Activated CD8-positive, alpha-beta memory T cell treated with anti-CD3 and anti-CD28 coated beads, Interleukin-2, amount 10 ng/mL, durations not matched to agents 7 days and 5 days (primary cell): ENCODE data around the gene OTUD3. TPM values are rescaled to one million over a fixed set of nuclear protein-coding genes. Genes with fewer than 3 reads are reported as not detected.
"Not testable (repeated sequence)": the region's sequence is repeated elsewhere in the genome, so short reads cannot be mapped to it uniquely, and the experiment has no call there.

Experiments used
- ATAC-seq: fragments of 150-1000 bp; cut with Tn5 transposase; one replicate; pipeline ENCODE4 v1.10.0; 2021; ENCODE audit warnings: moderate library complexity
- CTCF ChIA-PET: fragments of 350-600 bp; sonication (Branson Sonifier 250); formaldehyde crosslinking; loops from one replicate; lab custom pipeline; 2021; ENCODE audit warnings: antibody characterized with exemption; lab: Charles Lee
- DNase-seq: peaks from one replicate; pipeline ENCODE4 v3.0.0-alpha.2; 2020
- H3K27ac Mint-ChIP-seq: one replicate; pipeline ENCODE4 v1.8.0; 2021; ENCODE audit warnings: mild to moderate bottlenecking, mixed read lengths
- H3K27me3 Mint-ChIP-seq: one replicate; pipeline ENCODE4 v1.8.0; 2021; ENCODE audit warnings: mixed read lengths
- H3K36me3 Mint-ChIP-seq: one replicate; pipeline ENCODE4 v1.8.0; 2021; ENCODE audit warnings: mild to moderate bottlenecking, mixed read lengths
- H3K4me1 Mint-ChIP-seq: one replicate; pipeline ENCODE4 v1.8.0; 2021; ENCODE audit warnings: mixed read lengths
- H3K4me3 Mint-ChIP-seq: one replicate; pipeline ENCODE4 v1.8.0; 2021; ENCODE audit warnings: mild to moderate bottlenecking, moderate library complexity, mixed read lengths
- H3K9me3 Mint-ChIP-seq: one replicate; pipeline ENCODE4 v1.8.0; 2022; ENCODE audit warnings: low read depth, mixed read lengths
- total RNA-seq, 2 experiments: library from RNA; stranded (reverse); gene quantifications; one replicate each; pipeline ENCODE4 v1.2.3, GENCODE V29; 2021

Gene OTUD3
- total RNA-seq, 2 experiments from 2014 or later: 7.3 to 8.1 TPM

DNA sequence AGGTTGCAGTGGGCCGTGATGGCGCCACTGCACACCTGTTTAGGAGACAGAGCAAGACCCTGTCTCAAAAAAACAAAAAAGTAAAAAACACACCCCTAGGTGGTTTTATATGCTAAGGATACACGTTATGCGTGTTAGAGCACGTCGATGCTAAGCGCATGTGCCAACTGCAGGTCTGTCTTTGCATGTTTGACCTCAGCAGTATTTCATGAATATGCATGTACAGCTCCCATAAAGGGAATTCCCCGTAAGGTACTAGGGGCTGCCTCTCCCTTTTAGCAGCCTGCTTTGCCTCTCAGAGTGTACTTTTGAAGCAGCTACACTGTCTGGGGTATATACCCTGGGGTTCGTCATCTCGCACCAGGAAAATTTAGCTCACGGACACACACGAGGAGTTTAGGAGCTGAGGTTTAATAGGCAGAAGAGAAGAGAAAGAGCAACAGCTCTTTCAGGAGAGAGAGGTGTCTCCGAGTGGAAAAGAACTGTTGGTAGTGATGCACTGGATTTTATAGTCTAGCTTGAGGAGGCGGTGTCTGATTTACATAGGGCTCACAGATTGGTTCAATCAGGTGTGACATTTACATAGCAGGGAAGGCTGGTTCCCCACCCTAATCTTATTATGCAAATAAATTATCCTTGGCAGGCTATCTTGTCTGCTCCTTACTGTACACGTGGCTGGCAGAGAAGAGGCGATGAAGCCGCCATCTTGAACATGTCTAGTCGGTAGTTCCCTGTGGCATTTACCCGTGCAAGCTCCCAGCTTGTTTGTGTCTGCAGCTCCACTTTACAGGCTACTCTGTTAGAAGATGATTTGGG is 4.2 kb upstream of the OTUD3 start:
- H3K27ac Mint-ChIP-seq: no peak overlapping the region
- CTCF ChIA-PET: no interaction called here
- peaks cover 27% of the 10 kb centered on the region for H3K27me3 Mint-ChIP-seq

GRCh38 chr1:19878637-19878985 is 3.6 kb upstream of the OTUD3 start:
- no peak overlapping the region for H3K4me3 Mint-ChIP-seq
- CTCF ChIA-PET: no interaction called here

More for the DNA sequence above, 4.2 kb upstream of the OTUD3 start:
- Mint-ChIP-seq H3K36me3 (no peaks in the 10 kb centered on the region), H3K4me1 (peaks cover 7% of the 10 kb centered on the region), H3K9me3 (no peaks in the 10 kb centered on the region), H3K4me3 (no peak overlapping the region)
- ATAC-seq (no peak), DNase-seq (no peak)

GRCh38 chr1:19879227-19879626 is 3.0 kb upstream of the OTUD3 start:
- ATAC-seq (no peak), DNase-seq (no peak)
- peaks cover 25% of the 10 kb centered on the region for H3K27me3 Mint-ChIP-seq
- H3K4me3 Mint-ChIP-seq: no peak overlapping the region
- H3K36me3 Mint-ChIP-seq: peaks cover 2% of the 10 kb centered on the region
- H3K4me1 Mint-ChIP-seq: peaks cover 19% of the 10 kb centered on the region
- H3K9me3 Mint-ChIP-seq: no peaks in the 10 kb centered on the region
- CTCF ChIA-PET: no interaction called here
- no peak overlapping the region for H3K27ac Mint-ChIP-seq

More at GRCh38 chr1:19878637-19878985, 3.6 kb upstream of the OTUD3 start:
- Mint-ChIP-seq H3K27ac (no peak overlapping the region), H3K27me3 (peaks cover 25% of the 10 kb centered on the region), H3K9me3 (no peaks in the 10 kb centered on the region), H3K4me1 (peaks cover 13% of the 10 kb centered on the region), H3K36me3 (no peaks in the 10 kb centered on the region)
- DNase-seq (no peak), ATAC-seq (no peak)

DNA sequence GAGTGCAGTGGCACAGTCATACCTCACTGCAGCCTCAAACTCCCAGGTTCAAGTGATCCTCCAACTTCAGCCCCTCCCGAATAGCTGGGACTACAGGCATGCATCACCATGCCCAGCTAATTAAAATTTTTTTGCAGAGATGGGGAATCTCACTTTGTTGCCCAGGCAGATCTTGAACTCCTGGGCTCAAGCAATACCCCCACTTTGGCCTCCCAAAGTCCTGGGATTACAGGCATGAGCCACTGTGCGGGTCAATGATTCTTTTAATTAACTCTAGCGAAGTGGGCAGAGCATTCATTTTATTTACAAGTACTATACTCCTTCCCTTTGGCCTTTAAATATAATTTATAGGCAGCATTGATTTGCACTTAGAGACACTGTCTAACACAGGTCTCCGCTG is 2.5 kb upstream of the OTUD3 start:
- H3K27ac Mint-ChIP-seq: no peak overlapping the region
- CTCF ChIA-PET: no interaction called here
- peaks cover 2% of the 10 kb centered on the region for H3K36me3 Mint-ChIP-seq

GRCh38 chr1:19880841-19881240 is 1.4 kb upstream of the OTUD3 start:
- not testable (repeated sequence) for ATAC-seq, H3K27ac Mint-ChIP-seq, H3K36me3 Mint-ChIP-seq, H3K9me3 Mint-ChIP-seq, DNase-seq, H3K4me3 Mint-ChIP-seq
- CTCF ChIA-PET: interaction anchor here (1.1 to 2.0 kb wide), 3 partner anchors 19 to 165 kb away, joined by 3 to 6 read pairs (median 6); no protein-coding TSS in a partner anchor
- peaks cover 28% of the 10 kb centered on the region for H3K4me1 Mint-ChIP-seq
- H3K27me3 Mint-ChIP-seq: peaks cover 18% of the 10 kb centered on the region

More for the DNA sequence above, 2.5 kb upstream of the OTUD3 start:
- H3K4me1 Mint-ChIP-seq: peaks cover 23% of the 10 kb centered on the region
- peaks cover 25% of the 10 kb centered on the region for H3K27me3 Mint-ChIP-seq
- H3K9me3 Mint-ChIP-seq: no peaks in the 10 kb centered on the region
- no peak overlapping the region for H3K4me3 Mint-ChIP-seq
- no peak for DNase-seq
- ATAC-seq: no peak

GRCh38 chr1:19884312-19884711 is 2.1 kb downstream of the OTUD3 start:
- Mint-ChIP-seq H3K36me3 (peaks cover 3% of the 10 kb centered on the region), H3K27ac (no peak overlapping the region), H3K4me1 (peaks cover 29% of the 10 kb centered on the region), H3K9me3 (no peaks in the 10 kb centered on the region), H3K27me3 (peaks cover under 1% of the 10 kb centered on the region), H3K4me3 (no peak overlapping the region)
- ATAC-seq: no peak
- no peak for DNase-seq
- CTCF ChIA-PET: no interaction called here

- Mint-ChIP-seq H3K4me1 (peaks cover 29% of the 10 kb centered on the region), H3K36me3 (peaks cover 3% of the 10 kb centered on the region), H3K4me3 (no peak overlapping the region), H3K27ac (no peak overlapping the region), H3K27me3 (no peaks in the 10 kb centered on the region), H3K9me3 (no peaks in the 10 kb centered on the region)
- no peak for ATAC-seq
- DNase-seq: no peak
- CTCF ChIA-PET: interaction anchor here (1.0 kb wide), 1 partner anchor 13 kb away, joined by 3 read pairs; no protein-coding TSS in a partner anchor
Measured at GRCh38 chr1:19885821-19886220, 3.6 kb downstream of the OTUD3 start.

DNA sequence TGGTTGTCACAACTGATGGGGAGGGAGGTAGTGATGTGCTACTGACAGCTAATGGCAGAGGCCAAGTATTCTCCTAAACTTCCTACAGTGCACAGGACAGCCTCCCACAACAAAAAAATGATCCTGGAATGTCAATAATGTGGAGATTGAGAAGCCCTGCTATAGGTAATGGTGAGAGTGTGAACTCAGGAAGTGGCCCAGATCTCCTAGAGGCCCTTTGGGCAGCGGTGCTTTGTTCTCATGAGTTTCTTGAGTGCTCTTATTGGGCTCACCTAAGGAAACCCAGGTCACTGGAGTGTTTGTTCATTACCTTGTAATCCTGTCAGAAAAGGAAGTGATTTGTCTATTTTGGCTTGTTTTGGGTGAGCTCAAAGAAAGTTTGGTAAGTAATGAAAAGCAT is 5.9 kb downstream of the OTUD3 start:
- peaks cover 21% of the 10 kb centered on the region for H3K4me1 Mint-ChIP-seq
- H3K4me3 Mint-ChIP-seq: no peak overlapping the region
- H3K36me3 Mint-ChIP-seq: peaks cover 13% of the 10 kb centered on the region
- no peaks in the 10 kb centered on the region for H3K9me3 Mint-ChIP-seq
- CTCF ChIA-PET: no interaction called here
- H3K27me3 Mint-ChIP-seq: no peaks in the 10 kb centered on the region
- ATAC-seq (no peak), DNase-seq (no peak)
- no peak overlapping the region for H3K27ac Mint-ChIP-seq

- Mint-ChIP-seq H3K9me3 (no peaks in the 10 kb centered on the region), H3K27ac (no peak overlapping the region), H3K4me1 (peaks cover 6% of the 10 kb centered on the region), H3K4me3 (no peak overlapping the region), H3K36me3 (peaks cover 12% of the 10 kb centered on the region), H3K27me3 (no peaks in the 10 kb centered on the region)
- CTCF ChIA-PET: interaction anchor here (1.0 kb wide), 1 partner anchor 8 kb away, joined by 3 read pairs; the partner anchor contains the start of gene OTUD3
- ATAC-seq (no peak), DNase-seq (no peak)
Measured at GRCh38 chr1:19889656-19890055, 7.5 kb downstream of the OTUD3 start.

GRCh38 chr1:19892129-19892528 is 9.9 kb downstream of the OTUD3 start:
- H3K27me3 Mint-ChIP-seq: no peaks in the 10 kb centered on the region
- H3K36me3 Mint-ChIP-seq: peaks cover 19% of the 10 kb centered on the region
- peaks cover 1% of the 10 kb centered on the region for H3K4me1 Mint-ChIP-seq
- ATAC-seq (no peak), DNase-seq (no peak)
- H3K27ac Mint-ChIP-seq: no peak overlapping the region
- no peaks in the 10 kb centered on the region for H3K9me3 Mint-ChIP-seq
- no peak overlapping the region for H3K4me3 Mint-ChIP-seq
- CTCF ChIA-PET: no interaction called here

- no peaks in the 10 kb centered on the region for H3K27me3 Mint-ChIP-seq
- H3K4me1 Mint-ChIP-seq: peaks cover 1% of the 10 kb centered on the region
- no peak overlapping the region for H3K4me3 Mint-ChIP-seq
- H3K27ac Mint-ChIP-seq: no peak overlapping the region
- CTCF ChIA-PET: interaction anchor here (0.6 kb wide), 1 partner anchor 541 kb away, joined by 3 read pairs; no protein-coding TSS in a partner anchor
- no peaks in the 10 kb centered on the region for H3K9me3 Mint-ChIP-seq
- peaks cover 22% of the 10 kb centered on the region for H3K36me3 Mint-ChIP-seq
- no peak for DNase-seq
- ATAC-seq: no peak
Measured at GRCh38 chr1:19892628-19893168, 10.5 kb downstream of the OTUD3 start.

DNA sequence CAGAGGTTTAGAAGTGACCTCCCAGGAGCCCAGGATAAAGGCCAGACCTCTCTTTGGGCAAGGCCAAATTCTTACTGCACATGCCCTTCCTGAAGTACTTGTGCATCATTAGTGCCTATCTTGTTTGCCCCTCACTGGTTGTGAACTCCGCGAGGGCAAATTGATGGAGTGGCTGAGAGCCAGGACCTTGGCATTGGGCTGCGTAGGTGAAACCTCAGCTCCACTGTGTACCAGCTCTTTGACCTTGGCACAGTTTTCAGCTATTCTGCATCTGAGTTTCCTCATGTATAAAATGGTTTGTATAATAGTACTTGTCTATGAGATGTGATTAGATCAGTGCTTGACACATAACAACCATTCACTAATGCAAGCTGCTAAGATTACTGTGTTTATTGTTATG is 11.5 kb downstream of the OTUD3 start:
- ATAC-seq (no peak), DNase-seq (no peak)
- Mint-ChIP-seq H3K27ac (no peak overlapping the region), H3K36me3 (peaks cover 23% of the 10 kb centered on the region), H3K27me3 (no peaks in the 10 kb centered on the region), H3K4me3 (no peak overlapping the region), H3K4me1 (no peaks in the 10 kb centered on the region), H3K9me3 (no peaks in the 10 kb centered on the region)
- CTCF ChIA-PET: no interaction called here

GRCh38 chr1:19894218-19894617 is 12.0 kb downstream of the OTUD3 start:
- no peak for ATAC-seq
- DNase-seq: no peak
- H3K9me3 Mint-ChIP-seq: no peaks in the 10 kb centered on the region
- H3K36me3 Mint-ChIP-seq: peaks cover 28% of the 10 kb centered on the region
- H3K4me1 Mint-ChIP-seq: no peaks in the 10 kb centered on the region
- CTCF ChIA-PET: no interaction called here
- H3K27ac Mint-ChIP-seq: no peak overlapping the region
- no peak overlapping the region for H3K4me3 Mint-ChIP-seq
- H3K27me3 Mint-ChIP-seq: no peaks in the 10 kb centered on the region

- CTCF ChIA-PET: no interaction called here
Measured at GRCh38 chr1:19901653-19902052, 19.5 kb downstream of the OTUD3 start.

More at GRCh38 chr1:19901653-19902052, 19.5 kb downstream of the OTUD3 start:
- H3K9me3 Mint-ChIP-seq: no peaks in the 10 kb centered on the region
- H3K27ac Mint-ChIP-seq: no peak overlapping the region
- H3K4me1 Mint-ChIP-seq: no peaks in the 10 kb centered on the region
- H3K4me3 Mint-ChIP-seq: no peak overlapping the region
- ATAC-seq: no peak
- H3K27me3 Mint-ChIP-seq: no peaks in the 10 kb centered on the region
- no peak for DNase-seq
- peaks cover 44% of the 10 kb centered on the region for H3K36me3 Mint-ChIP-seq
